Karpas-422 (cell line): ENCODE results near the gene SLC6A1. TPM values are rescaled to one million over a fixed set of nuclear protein-coding genes. Genes with fewer than 3 reads are reported as not detected.
"Not testable (repeated sequence)": the region's sequence is repeated elsewhere in the genome, so short reads cannot be mapped to it uniquely, and the experiment has no call there.

Experiments
- DNase-seq: peaks from one replicate; pipeline ENCODE4 v3.0.0-alpha.2; 2015
- H2AFZ ChIP-seq: fragments of 200-600 bp; sonication (generic); 2 replicates; pipeline ENCODE4 v1.6.1; 2014; ENCODE audit warnings: antibody characterized with exemption, low read length, mixed read lengths
- H3K27ac ChIP-seq: fragments of 200-600 bp; sonication (generic); 2 replicates; pipeline ENCODE4 v1.5.1; 2014; ENCODE audit warnings: mild to moderate bottlenecking, low read length, moderate library complexity
- H3K27me3 ChIP-seq: fragments of 200-600 bp; sonication (generic); 2 replicates; pipeline ENCODE4 v1.6.1; 2014; ENCODE audit warnings: low read length, mixed read lengths
- H3K36me3 ChIP-seq: fragments of 200-600 bp; sonication (generic); 2 replicates; pipeline ENCODE4 v1.6.1; 2014; ENCODE audit warnings: low read length, mixed read lengths; ENCODE audit not compliant: insufficient read depth
- H3K4me1 ChIP-seq: fragments of 200-600 bp; sonication (generic); 2 replicates; pipeline ENCODE4 v1.6.1; 2014; ENCODE audit warnings: mild to moderate bottlenecking, low read length, mixed read lengths
- H3K4me2 ChIP-seq: fragments of 200-600 bp; sonication (generic); 2 replicates; pipeline ENCODE4 v1.6.1; 2014; ENCODE audit warnings: low read length, low read depth, mild to moderate bottlenecking; ENCODE audit not compliant: poor library complexity, severe bottlenecking
- H3K4me3 ChIP-seq: fragments of 200-600 bp; sonication (generic); 2 replicates; pipeline ENCODE4 v1.5.1; 2014; ENCODE audit warnings: mild to moderate bottlenecking, antibody characterized with exemption, low read length, mixed read lengths
- H3K79me2 ChIP-seq: fragments of 200-600 bp; sonication (generic); 2 replicates; pipeline ENCODE4 v1.6.1; 2014; ENCODE audit warnings: mild to moderate bottlenecking, low read length, mixed read lengths
- H3K9ac ChIP-seq: fragments of 200-600 bp; sonication (generic); 2 replicates; pipeline ENCODE4 v1.6.0; 2014; ENCODE audit warnings: low read length
- H3K9me2 ChIP-seq: fragments of 200-600 bp; sonication (generic), shearing (Covaris generic); replicated peaks from 2 replicates; pipeline ENCODE4 v1.6.0; 2014; ENCODE audit warnings: mild to moderate bottlenecking, low read length, moderate library complexity; ENCODE audit not compliant: insufficient read depth
- H3K9me3 ChIP-seq: fragments of 300-700, 200-600 bp; sonication (generic); 2 replicates; pipeline ENCODE4 v1.6.1; 2014; ENCODE audit warnings: low read length, mixed read lengths
- H4K20me1 ChIP-seq: fragments of 200-600 bp; sonication (generic); 2 replicates; pipeline ENCODE4 v1.6.1; 2014; ENCODE audit warnings: mild to moderate bottlenecking, antibody characterized with exemption, low read length, low read depth; ENCODE audit not compliant: insufficient read depth
- total RNA-seq: library from RNA; depleted of rRNA; stranded (reverse); fragments of >200 nt; shearing (Covaris generic); gene quantifications from 2 replicates; pipeline ENCODE4 v1.2.3, GENCODE V29; 2014; ENCODE audit warnings: low replicate concordance

Gene SLC6A1
- total RNA-seq, 1 experiment from 2014 or later = not detected

GRCh38 chr3:11060500-11061251 is 68.1 kb downstream of the SLC6A1 start:
- no peaks in the 10 kb centered on the region for H4K20me1 ChIP-seq
- H3K36me3 ChIP-seq = no peaks in the 10 kb centered on the region
- no peak overlapping the region for H3K9ac ChIP-seq
- H3K9me3 ChIP-seq = peaks cover 4% of the 10 kb centered on the region; the same call in 1 of the 2 replicates
- no peak overlapping the region for H2AFZ ChIP-seq
- H3K27me3 ChIP-seq = no peaks in the 10 kb centered on the region
- DNase-seq = peak; percentile 74
- no peak overlapping the region for H3K27ac ChIP-seq
- no peak overlapping the region for H3K4me3 ChIP-seq
- no peaks in the 10 kb centered on the region for H3K9me2 ChIP-seq
- H3K4me1 ChIP-seq = no peaks in the 10 kb centered on the region
- no peaks in the 10 kb centered on the region for H3K79me2 ChIP-seq
- H3K4me2 ChIP-seq = no peak overlapping the region

GRCh38 chr3:11061268-11061871 is 68.8 kb downstream of the SLC6A1 start:
- not testable (repeated sequence) for H3K4me3 ChIP-seq, DNase-seq, H2AFZ ChIP-seq, H3K4me2 ChIP-seq, H3K9me3 ChIP-seq, H3K9me2 ChIP-seq, H3K27ac ChIP-seq, H3K27me3 ChIP-seq, H3K79me2 ChIP-seq, H3K4me1 ChIP-seq, H3K36me3 ChIP-seq, H3K9ac ChIP-seq, H4K20me1 ChIP-seq

GRCh38 chr3:11062704-11063103 is 70.2 kb downstream of the SLC6A1 start:
- no peaks in the 10 kb centered on the region for H4K20me1 ChIP-seq
- H3K4me1 ChIP-seq = no peaks in the 10 kb centered on the region
- H3K9me2 ChIP-seq = no peaks in the 10 kb centered on the region
- H3K36me3 ChIP-seq = no peaks in the 10 kb centered on the region
- H3K27ac ChIP-seq = no peak overlapping the region
- no peak overlapping the region for H3K4me3 ChIP-seq
- H3K9me3 ChIP-seq = peaks cover 4% of the 10 kb centered on the region; the same call in 1 of the 2 replicates
- no peaks in the 10 kb centered on the region for H3K79me2 ChIP-seq
- no peak overlapping the region for H3K4me2 ChIP-seq
- no peak overlapping the region for H2AFZ ChIP-seq
- DNase-seq = no peak
- H3K9ac ChIP-seq = no peak overlapping the region
- H3K27me3 ChIP-seq = no peaks in the 10 kb centered on the region

- no peak overlapping the region for H2AFZ ChIP-seq
- H3K27me3 ChIP-seq = no peaks in the 10 kb centered on the region
- DNase-seq = no peak
- no peaks in the 10 kb centered on the region for H3K9me3 ChIP-seq
- H3K4me2 ChIP-seq = no peak overlapping the region
- no peak overlapping the region for H3K4me3 ChIP-seq
- H3K36me3 ChIP-seq = no peaks in the 10 kb centered on the region
- H3K9me2 ChIP-seq = no peaks in the 10 kb centered on the region
- H3K79me2 ChIP-seq = no peaks in the 10 kb centered on the region
- H3K27ac ChIP-seq = no peak overlapping the region
- H3K9ac ChIP-seq = no peak overlapping the region
- H4K20me1 ChIP-seq = no peaks in the 10 kb centered on the region
- no peaks in the 10 kb centered on the region for H3K4me1 ChIP-seq
Measured at GRCh38 chr3:11071096-11071755, 78.7 kb downstream of the SLC6A1 start.

- Histone ChIP-seq H3K9me3 (no peaks in the 10 kb centered on the region), H3K4me1 (no peaks in the 10 kb centered on the region), H3K4me3 (no peak overlapping the region), H3K9me2 (no peaks in the 10 kb centered on the region), H3K27me3 (no peaks in the 10 kb centered on the region), H3K27ac (no peak overlapping the region), H3K9ac (no peak overlapping the region), H3K4me2 (no peak overlapping the region), H3K36me3 (no peaks in the 10 kb centered on the region), H4K20me1 (no peaks in the 10 kb centered on the region), H2AFZ (no peak overlapping the region), H3K79me2 (no peaks in the 10 kb centered on the region)
- no peak for DNase-seq
Measured at GRCh38 chr3:11072631-11073030, 80.1 kb downstream of the SLC6A1 start.

GRCh38 chr3:11074011-11074410 is 81.5 kb downstream of the SLC6A1 start:
- H4K20me1 ChIP-seq = no peaks in the 10 kb centered on the region
- no peaks in the 10 kb centered on the region for H3K9me3 ChIP-seq
- no peak overlapping the region for H3K4me2 ChIP-seq
- H3K9ac ChIP-seq = no peak overlapping the region
- H3K27ac ChIP-seq = no peak overlapping the region
- H3K27me3 ChIP-seq = no peaks in the 10 kb centered on the region
- H3K4me1 ChIP-seq = no peaks in the 10 kb centered on the region
- no peaks in the 10 kb centered on the region for H3K36me3 ChIP-seq
- no peak for DNase-seq
- no peak overlapping the region for H3K4me3 ChIP-seq
- no peaks in the 10 kb centered on the region for H3K79me2 ChIP-seq
- no peaks in the 10 kb centered on the region for H3K9me2 ChIP-seq
- H2AFZ ChIP-seq = no peak overlapping the region

GRCh38 chr3:11074451-11074850 is 81.9 kb downstream of the SLC6A1 start:
- Histone ChIP-seq H3K27me3 (no peaks in the 10 kb centered on the region), H3K27ac (no peak overlapping the region), H3K36me3 (no peaks in the 10 kb centered on the region), H4K20me1 (no peaks in the 10 kb centered on the region), H2AFZ (no peak overlapping the region), H3K9ac (no peak overlapping the region), H3K9me3 (no peaks in the 10 kb centered on the region), H3K79me2 (no peaks in the 10 kb centered on the region), H3K4me2 (no peak overlapping the region), H3K4me1 (no peaks in the 10 kb centered on the region), H3K9me2 (no peaks in the 10 kb centered on the region), H3K4me3 (no peak overlapping the region)
- no peak for DNase-seq

GRCh38 chr3:11075122-11075521 is 82.6 kb downstream of the SLC6A1 start:
- DNase-seq, H4K20me1 ChIP-seq, H3K79me2 ChIP-seq, H3K27me3 ChIP-seq, H3K27ac ChIP-seq, H3K9me2 ChIP-seq, H3K4me1 ChIP-seq, H3K36me3 ChIP-seq, H3K4me2 ChIP-seq, H2AFZ ChIP-seq, H3K9ac ChIP-seq, H3K4me3 ChIP-seq, H3K9me3 ChIP-seq: not testable (repeated sequence)
